Ureter (tissue), 1 donor: ENCODE measurements around the gene AJAP1. TPM values are rescaled to one million over a fixed set of nuclear protein-coding genes. Genes with fewer than 3 reads are reported as not detected.
A peak's percentile ranks its signal among the peaks of the same experiment; 100 is the strongest.

ENCODE experiments used
- DNase-seq: peaks from one replicate; pipeline ENCODE4 v3.0.0-alpha.2; 2020; ENCODE audit warnings: low spot score
- total RNA-seq: library from RNA; stranded (reverse); gene quantifications from one replicate; pipeline ENCODE4 v1.2.4, GENCODE V29; 2023
- donor health status: DM: yes; HTN: yes; CAD: no.

AJAP1 gene
- total RNA-seq, 1 donor from 2014 or later: 5.7 TPM

- no peak for DNase-seq
Observed at GRCh38 chr1:4631321-4631720, 23.1 kb upstream of the AJAP1 start.

- DNase-seq: no peak
Observed at GRCh38 chr1:4633346-4633745, 21.1 kb upstream of the AJAP1 start.

DNA sequence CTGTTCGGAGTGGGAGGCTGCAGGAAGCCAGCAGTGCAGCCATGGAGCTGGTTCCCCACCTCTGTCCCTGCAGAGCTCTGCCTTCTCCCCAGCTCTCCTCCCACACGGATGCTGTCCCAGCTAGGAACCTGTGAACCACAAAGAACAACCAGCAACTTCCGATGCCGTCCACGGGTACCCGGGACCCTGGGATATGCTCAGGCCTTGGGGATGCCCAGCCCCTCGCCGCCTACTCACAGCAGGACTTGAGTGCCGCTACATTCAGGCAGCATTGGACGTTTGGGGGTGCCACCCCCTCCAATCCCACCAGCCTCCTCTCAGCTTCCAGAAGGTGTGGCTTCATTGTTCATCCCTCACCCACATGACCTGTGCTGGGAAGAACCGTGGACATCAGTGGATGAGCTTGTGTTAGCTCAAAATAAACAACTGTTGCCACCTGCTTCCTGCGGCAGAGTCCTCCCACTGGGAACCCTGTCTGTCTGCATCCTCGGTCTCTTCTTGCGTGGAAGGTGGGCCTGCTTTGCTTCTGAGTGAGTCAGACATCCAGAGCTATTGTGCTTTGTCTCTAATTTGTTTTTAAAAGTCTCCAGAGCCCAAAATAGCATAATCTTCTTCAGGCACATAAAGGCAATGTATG is 20.1 kb upstream of the AJAP1 start:
- DNase-seq: no peak

DNA sequence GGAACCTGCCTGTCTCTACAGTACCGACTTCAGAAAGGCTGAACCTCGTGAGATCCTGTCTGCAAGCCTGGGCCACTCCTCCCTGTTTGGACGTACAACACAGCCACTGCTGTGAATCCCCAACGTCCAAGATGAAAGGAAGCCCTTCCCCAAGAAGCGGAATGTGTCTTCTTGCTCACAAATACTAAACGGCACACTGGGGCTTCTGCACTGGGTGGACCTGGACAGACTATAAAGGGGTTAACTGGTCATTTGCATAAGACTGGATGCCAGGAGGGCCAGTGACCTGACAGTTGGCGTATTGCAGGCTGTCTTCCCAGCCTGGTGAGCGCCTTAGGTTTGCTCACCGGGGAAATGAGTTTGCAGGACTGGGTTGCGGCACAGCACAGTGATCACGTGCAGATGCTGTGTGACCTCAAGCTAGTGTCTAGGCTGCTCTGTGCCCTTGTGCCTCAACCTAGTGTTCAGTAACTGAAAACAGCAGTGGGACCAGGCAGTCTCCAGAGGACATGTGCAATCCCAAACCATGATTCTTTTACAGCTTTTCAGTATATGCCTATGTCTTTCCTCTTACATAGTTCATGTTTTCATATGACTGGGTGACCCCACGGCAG is 19.5 kb upstream of the AJAP1 start:
- DNase-seq: no peak

DNA sequence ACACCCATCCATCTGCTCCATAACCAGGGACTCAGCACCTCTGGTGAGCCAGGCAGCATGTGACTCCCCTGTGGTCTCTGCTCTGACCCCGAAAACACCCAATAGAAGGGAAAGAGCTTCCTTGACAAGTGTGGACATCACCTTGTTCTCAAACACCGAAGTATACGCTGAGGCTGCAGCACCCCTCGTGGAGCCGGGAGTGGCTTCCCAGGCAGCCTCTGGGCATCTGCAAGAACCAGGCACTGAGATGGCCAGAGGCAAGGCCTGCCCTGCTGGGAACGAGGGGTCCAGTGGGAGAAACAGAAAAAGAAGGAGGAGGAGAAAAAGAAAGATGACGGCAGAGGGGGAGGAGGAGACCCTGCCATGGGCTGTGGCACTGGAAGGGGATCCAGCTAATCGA is 18.2 kb upstream of the AJAP1 start:
- no peak for DNase-seq

- DNase-seq: no peak
Observed at GRCh38 chr1:4636644-4637380, 17.6 kb upstream of the AJAP1 start.

DNA sequence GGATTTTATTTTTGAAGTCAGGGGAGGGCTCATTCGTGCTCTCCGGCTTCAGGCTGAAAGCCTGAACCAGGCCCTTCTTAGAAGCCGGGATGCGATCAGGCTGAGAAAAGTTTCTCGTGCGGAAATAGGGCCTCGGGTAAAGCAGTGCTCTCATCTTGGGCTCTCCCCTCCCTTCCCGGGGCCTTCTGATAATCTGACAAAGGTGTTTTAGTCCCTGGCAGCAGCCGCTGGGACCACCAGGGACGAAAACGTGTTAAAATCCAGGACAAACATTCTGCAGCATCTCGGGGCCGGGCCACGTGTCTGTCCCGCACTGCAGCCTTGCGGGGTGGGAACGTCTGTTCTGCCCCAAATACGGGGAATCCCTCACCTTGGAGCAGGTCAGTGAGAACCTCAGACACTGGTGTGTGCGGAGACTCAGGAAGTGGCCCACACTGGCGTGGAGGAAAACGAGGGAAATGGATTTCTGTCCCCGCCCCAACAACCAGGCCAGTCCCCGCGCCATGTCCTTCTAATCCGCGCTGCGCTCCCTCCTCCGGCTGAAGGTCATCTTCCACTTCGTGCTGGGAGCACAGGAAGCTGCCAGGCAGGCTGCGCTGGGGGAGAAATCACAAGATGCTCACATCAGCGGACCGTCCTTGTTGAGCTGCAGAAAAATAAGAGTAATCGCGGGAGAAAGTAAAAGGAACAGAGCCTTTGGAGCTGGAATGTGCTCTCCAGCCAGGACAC is 16.6 kb upstream of the AJAP1 start:
- DNase-seq: no peak

GRCh38 chr1:4638345-4638729 is 16.1 kb upstream of the AJAP1 start:
- no peak for DNase-seq

DNA sequence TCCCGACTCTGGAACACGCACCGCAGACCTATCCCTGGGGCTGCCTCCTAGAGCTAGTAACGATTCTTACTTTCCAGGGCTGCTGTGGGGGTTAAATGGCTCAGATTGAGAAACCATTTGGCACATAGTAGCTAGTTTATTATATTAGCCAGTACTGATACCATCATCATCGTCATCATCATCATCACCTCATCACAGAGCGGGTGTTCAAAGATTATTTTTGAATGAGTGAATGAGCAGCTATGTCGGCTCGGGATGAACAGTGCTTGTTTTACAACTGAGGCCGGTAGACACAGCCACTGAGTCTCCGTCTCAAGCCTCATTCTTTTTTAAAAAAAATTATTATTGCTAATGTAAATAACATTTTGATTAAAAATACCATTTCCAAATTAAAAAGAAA is 13.5 kb upstream of the AJAP1 start:
- no peak for DNase-seq

- no peak for DNase-seq
Observed at GRCh38 chr1:4647391-4647790, 7.0 kb upstream of the AJAP1 start.

DNA sequence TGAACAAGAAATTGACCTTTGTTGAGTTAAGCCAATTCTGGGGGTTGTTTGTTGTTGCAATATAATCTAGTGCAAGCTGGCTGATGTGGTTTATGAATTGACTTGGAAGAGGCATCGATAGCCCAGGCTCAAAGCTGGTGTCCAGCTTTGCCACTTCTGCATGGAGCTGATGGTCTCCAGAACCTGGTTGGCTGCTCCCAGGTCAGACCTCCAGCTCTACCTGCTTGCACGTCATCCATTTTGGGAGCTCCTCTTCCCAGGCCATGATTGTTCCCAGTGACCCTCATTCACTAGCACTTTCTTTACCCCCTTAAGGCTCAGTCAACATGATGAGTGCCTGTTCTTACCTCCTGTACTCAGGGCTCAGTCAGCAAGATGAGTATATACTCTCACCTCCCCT is 5.8 kb upstream of the AJAP1 start:
- DNase-seq: no peak

- DNase-seq: peak; percentile 61
Observed at GRCh38 chr1:4650481-4650880, 3.9 kb upstream of the AJAP1 start.

DNA sequence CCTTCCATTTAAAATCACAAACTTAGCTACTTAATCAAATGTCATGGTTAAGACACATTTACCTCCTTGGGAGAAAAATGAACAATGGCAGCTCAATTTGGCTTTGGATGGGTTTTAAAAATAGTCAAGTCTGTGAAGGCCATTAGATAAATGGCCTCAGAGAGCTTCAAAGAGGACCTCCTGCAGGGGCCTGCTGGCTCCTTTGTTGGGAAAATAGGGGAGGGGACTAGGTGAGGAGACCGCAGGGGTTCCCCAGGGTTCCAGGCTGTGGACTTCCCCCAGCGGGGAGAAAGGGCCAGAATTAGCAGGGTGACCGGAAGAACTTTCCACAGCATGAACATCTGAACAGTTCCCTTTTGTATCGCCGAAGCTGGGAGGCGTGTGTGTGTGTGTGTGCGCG is 3.4 kb upstream of the AJAP1 start:
- no peak for DNase-seq

- peak; percentile 56 for DNase-seq
Observed at GRCh38 chr1:4652631-4653327, 1.6 kb upstream of the AJAP1 start.

DNA sequence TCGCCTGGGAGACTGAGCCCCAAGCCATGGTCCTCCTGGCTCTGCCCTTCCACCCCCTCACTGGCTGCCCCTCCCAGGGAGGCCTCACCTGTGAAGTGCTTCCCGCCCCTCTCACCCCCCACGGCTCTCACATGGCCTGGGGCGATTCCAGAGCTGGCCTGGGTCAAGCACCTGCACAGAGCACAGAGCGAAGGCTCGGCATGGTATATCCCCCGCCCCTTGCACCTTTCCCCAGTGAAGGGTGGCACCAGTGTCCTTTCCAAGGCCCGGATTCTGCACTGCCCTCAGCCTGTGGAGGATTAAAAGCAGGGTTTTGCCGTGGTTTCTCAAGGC is 1.1 kb upstream of the AJAP1 start:
- DNase-seq: no peak

- no peak for DNase-seq
Observed at GRCh38 chr1:4654764-4655673, 610 bp downstream of the AJAP1 start.

DNA sequence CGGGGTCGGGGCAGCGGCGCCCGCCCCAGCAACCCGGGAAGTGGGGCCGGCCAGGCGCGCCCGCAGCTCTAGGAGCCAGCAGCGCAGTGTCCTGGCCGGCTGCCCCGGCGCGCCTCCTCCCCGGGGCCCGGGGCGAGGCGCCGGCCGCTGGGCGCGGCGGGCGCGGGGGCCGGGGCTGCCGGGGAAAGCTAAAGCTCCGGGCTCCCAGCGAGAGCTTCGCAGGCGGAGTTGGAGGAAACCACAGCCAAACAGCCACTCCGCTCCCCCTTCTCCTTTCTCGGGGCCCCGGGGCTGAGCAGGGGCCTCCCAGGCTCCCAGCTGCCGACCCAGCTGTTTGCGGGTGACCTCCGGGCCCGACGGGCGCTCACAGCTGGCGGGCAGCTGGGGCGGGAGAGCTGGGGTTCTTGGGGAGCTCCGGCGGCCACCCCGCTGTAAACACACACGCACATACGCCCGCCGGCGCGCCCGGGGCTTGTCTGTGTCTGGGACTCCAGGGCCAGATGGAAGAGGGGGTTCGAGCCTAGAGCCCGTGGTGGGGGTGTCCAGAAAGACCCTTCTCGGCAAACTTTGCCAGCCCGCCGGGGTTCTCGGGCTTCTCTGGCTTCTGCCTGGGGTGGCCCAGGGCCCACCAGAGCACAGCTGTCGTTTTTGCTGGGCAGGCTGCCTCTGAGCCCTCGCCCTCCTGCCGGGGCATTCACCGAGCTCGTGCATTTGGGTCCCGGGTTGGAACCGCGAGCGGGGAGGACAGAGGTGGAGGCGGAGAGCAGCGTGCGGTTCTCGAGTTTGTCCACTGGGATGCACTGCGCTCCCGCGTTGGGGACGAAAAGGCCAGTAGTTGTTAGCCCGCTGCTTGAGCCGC is 1.5 kb downstream of the AJAP1 start:
- peak; percentile 81 for DNase-seq

DNA sequence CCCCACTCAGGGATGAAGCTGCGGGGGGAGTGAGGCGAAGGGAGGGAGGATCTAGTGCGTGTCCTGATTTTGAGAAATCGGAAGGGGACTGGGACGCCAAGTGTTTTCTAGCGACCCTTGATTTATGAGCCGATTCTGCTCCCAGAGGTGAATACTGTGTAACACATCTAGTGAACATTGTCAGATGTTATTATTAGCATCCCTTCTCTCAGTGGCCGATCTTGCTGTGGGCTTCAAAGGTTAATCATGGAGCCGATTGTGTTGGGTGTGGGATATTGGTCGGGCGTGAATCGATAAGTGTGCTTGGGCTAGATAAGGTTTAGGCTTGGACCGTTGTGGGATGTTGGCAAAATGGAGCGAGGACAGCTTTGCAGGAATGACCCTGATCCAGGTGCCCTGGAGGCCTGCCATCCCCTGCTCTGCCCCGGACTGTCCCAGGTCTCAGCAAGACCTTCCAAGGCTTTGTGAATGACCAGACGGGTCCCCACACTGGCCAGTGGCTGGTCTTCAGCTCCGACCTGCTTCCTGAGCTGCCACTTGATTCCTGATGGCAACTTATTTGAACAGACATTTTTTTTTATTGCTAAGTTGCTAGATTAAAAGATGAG is 2.2 kb downstream of the AJAP1 start:
- DNase-seq: no peak

DNA sequence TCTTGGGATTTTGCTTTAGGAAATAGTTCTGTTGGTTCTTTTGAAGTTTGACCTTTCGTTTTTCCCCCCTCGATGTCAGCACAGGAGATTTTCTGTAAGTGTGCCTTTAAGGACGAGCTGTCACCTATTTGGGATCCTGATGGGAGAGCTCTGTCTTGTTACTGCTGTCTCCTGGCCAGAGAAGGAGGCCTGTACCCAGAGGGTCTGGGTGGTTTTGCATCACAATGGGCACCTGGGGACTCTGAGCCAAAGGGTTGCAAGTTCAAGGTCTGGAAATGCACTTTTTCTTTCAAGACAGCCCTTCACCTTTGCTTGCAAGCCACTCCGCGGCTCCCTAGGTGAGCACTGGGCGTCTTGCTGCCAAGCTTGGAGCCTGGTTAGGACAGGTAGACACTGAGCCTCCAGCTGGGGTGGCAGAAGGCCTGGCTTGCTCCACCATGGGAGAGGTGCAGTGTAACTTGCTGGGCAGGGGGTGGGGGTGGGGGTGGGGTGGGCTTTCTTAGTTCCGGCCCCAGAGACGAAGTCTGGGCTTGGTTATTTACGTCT is 2.9 kb downstream of the AJAP1 start:
- DNase-seq: no peak
